Activated T-helper 2 cell treated with anti-CD3 and anti-CD28 coated beads, Interferon-gamma antibody, Interleukin-2, Interleukin-4, amounts not matched to agents 10 μg/mL and 5 μg/mL and 100 μg/mL, durations not matched to agents 14 hours and 24 hours and 36 hours (primary cell): ENCODE results near the gene DDX25. TPM values are rescaled to one million over a fixed set of nuclear protein-coding genes. Genes with fewer than 3 reads are reported as not detected.
"Not testable (repeated sequence)": the region's sequence is repeated elsewhere in the genome, so short reads cannot be mapped to it uniquely, and the experiment has no call there.

Source experiments
- DNase-seq: peaks from one replicate; pipeline ENCODE4 v3.0.0; 2021; ENCODE audit warnings: low spot score
- H3K27ac Mint-ChIP-seq: one replicate; pipeline ENCODE4 v1.8.0; 2021; ENCODE audit warnings: mixed read lengths
- H3K27me3 Mint-ChIP-seq: one replicate; pipeline ENCODE4 v1.8.0; 2021; ENCODE audit warnings: low read depth, mixed read lengths
- H3K36me3 Mint-ChIP-seq: one replicate; pipeline ENCODE4 v1.8.0; 2021; ENCODE audit warnings: low read depth, mixed read lengths
- H3K4me1 Mint-ChIP-seq: one replicate; pipeline ENCODE4 v1.8.0; 2021; ENCODE audit warnings: low read depth, mixed read lengths
- H3K4me3 Mint-ChIP-seq: one replicate; pipeline ENCODE4 v1.8.0; 2021; ENCODE audit warnings: low read depth, mild to moderate bottlenecking, moderate library complexity, mixed read lengths
- H3K9me3 Mint-ChIP-seq: one replicate; pipeline ENCODE4 v1.8.0; 2021; ENCODE audit warnings: mixed read lengths
- intact Hi-C: fragments of 100-400 bp; cut with micrococcal nuclease; formaldehyde crosslinking; loops from one replicate; pipeline ENCODE4 v1.15.1; 2023
- total RNA-seq: library from RNA; stranded (reverse); gene quantifications from 2 replicates; pipeline ENCODE4 v1.2.3, GENCODE V29; 2022

DDX25 gene
- not detected in 2 replicates for total RNA-seq

DNA sequence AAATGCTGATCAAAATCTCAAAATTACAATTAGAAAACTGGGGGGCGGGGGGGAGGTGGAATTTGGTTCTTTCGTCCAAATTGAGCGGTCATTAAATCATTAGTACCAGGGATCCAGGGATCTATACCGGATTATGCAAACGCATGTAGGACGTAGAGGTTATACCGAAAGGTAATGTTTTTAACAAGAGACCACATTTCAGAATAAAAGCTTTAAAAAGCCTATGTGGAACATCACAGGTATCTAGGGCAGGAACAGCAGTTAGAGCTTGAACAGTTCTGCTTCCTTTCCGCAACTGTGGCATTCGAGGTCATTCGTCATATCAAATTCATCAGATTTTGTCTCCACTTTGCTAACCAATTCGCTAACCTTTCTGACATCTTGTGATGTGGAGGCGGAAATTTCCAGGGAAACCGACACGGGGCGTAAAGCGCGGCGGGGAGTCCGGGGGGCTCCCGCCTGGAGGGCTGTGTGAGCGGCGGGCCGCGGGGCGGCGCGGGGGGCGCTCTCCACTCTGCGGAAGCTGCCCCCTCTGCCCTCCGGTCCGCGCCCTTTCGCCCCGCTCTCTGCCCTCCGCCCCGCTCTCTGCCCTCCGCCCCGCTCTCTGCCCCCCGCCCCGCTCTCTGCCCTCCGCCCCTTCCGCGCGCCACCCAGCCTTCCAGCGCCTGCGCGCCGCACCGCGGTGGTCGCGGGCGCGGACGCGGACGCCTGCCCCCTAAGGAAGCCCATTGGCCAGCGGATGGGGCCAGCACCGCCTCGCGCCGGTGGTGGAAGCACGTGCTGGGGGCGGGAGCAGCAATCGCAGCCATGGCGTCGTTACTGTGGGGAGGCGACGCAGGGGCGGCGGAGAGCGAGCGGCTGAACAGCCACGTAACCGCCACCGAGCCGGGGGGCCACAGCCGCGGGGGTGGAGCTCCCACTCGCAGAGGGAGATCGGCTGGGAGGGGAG, at the start of gene DDX25:
DDX25 (plus strand) TSS at position 798 of the 949 bp plus-strand sequence; CDS start at position 808, 10 bp downstream.
- Mint-ChIP-seq H3K27me3 (peaks cover 35% of the 10 kb centered on the region), H3K4me3 (peak within 1 kb of the TSS; percentile 94), H3K27ac (no peak within 1 kb of the TSS), H3K4me1 (peaks cover 29% of the 10 kb centered on the region), H3K36me3 (peaks cover 32% of the 10 kb centered on the region), H3K9me3 (no peaks in the 10 kb centered on the region)
- no peak for DNase-seq
- intact Hi-C loops = loop anchor here (1.0 to 5.0 kb wide), 5 partner anchors 10 to 363 kb away; partner anchors contain the start of genes FAM118B, FOXRED1, HYLS1 and RPUSD4

DNA sequence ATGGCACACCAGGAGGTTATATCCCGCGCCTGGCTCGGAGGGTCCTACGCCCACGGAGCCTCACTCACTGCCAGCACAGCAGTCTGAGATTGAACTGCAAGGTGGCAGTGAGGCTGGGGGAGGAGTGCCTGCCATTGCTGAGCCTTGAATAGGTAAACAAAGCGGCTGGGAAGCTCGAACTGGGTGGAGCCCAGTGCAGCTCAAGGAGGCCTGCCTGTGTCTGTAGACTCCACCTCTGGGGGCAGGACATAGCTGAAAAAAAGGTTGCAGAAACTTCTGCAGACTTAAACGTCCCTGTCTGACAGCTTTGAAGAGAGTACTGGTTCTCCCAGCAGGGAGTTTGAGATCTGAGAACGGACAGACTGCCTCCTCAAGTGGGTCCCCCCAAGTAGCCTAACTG, 46.6 kb upstream of the DDX25 start:
- Mint-ChIP-seq H3K9me3 (peaks cover 22% of the 10 kb centered on the region), H3K4me1 (peaks cover 11% of the 10 kb centered on the region)
- H3K4me3 Mint-ChIP-seq, DNase-seq, H3K27me3 Mint-ChIP-seq, H3K27ac Mint-ChIP-seq, H3K36me3 Mint-ChIP-seq, intact Hi-C loops: not testable (repeated sequence)

DNA sequence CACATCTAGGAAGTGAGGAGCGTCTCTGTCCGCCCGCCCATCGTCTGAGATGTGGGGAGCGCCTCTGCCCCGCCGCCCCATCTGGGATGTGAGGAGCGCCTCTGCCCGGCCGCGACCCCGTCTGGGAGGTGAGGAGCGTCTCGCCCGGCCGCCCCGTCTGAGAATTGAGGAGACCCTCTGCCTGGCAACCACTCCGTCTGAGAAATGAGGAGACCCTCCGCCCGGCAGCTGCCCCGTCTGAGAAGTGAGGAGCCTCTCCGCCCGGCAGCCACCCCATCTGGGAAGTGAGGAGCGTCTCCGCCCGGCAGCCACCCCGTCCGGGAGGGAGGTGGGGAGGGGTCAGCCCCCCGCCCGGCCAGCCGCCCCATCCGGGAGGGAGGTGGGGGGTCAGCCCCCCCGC, 41.5 kb upstream of the DDX25 start:
- H3K27ac Mint-ChIP-seq, H3K27me3 Mint-ChIP-seq, H3K9me3 Mint-ChIP-seq, H3K4me1 Mint-ChIP-seq, DNase-seq, intact Hi-C loops, H3K4me3 Mint-ChIP-seq, H3K36me3 Mint-ChIP-seq: not testable (repeated sequence)

DNA sequence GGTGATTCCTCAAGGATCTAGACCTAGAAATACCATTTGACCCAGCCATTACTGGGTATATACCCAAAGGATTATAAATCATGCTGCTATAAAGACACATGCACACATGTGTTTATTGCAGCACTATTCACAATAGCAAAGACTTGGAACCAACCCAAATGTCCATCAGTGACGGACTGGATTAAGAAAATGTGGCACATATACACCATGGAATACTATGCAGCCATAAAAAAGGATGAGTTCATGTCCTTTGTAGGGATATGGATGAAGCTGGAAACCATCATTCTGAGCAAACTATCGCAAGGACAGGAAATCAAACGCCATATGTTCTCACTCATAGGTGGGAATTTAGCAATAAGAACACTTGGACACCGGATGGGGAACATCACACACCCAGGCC, 39.0 kb upstream of the DDX25 start:
- H3K27ac Mint-ChIP-seq, intact Hi-C loops, DNase-seq, H3K36me3 Mint-ChIP-seq, H3K9me3 Mint-ChIP-seq, H3K27me3 Mint-ChIP-seq, H3K4me3 Mint-ChIP-seq, H3K4me1 Mint-ChIP-seq: not testable (repeated sequence)

DNA sequence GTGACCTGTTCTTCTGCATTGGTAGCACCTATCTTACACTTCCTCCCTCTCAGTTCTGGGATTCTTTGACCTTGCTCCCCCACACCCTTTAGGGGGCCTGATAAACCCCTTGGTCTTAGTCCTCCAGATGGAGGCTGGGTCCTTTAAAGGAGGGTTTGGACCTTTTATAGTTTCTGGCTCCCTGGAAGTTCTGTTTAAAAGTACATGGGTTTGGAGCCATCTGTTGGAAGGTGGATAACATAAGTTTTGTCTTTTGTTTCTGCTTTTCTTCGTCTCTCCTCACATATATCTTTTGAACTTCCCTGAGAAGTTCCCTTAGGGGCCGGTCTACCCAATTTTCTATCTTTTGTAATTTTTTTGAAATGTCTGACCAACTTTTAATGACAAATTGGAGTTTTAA, 34.8 kb upstream of the DDX25 start:
- intact Hi-C loops = no loop called here
- Mint-ChIP-seq H3K9me3 (no peaks in the 10 kb centered on the region), H3K27ac (no peak overlapping the region), H3K4me1 (no peaks in the 10 kb centered on the region), H3K36me3 (no peaks in the 10 kb centered on the region), H3K4me3 (no peak overlapping the region), H3K27me3 (peaks cover 3% of the 10 kb centered on the region)
- no peak for DNase-seq

DNA sequence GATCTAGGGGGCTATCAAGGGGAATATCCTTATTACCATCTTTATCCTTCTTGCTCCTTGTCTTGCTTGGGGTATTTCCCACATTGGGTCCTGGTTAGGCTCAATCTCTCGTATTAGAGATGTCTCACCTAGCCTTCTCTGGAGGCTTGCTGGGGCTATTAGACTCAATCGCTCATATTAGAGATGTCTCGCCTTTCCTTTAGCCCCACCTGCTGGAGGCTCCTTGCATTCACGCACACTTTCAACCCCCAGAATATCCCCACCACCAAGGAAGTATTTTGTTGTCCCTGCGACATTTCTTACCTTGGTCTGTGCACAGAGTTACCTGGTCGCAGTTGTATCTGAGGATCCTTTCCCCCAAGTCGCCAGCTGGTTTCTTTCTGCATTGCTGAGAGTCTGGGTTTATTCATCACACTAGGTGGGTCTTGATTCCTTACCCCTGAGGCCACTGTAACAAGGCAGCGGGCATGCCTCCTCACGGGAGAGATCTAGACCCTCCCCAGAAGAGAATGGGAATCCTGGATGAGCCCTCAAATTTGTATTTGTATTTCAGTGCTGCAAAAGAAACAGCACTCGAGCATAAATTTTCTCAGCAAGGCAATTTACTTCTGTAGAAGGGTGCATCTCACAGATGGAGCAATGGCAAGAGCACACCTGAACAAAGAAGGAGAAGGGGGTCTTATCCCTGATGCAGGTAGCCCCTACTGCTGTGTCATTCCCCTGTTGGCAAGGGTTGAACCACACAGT, 32.7 kb upstream of the DDX25 start:
- no peaks in the 10 kb centered on the region for H3K36me3 Mint-ChIP-seq
- H3K9me3 Mint-ChIP-seq = no peaks in the 10 kb centered on the region
- H3K4me1 Mint-ChIP-seq = no peaks in the 10 kb centered on the region
- no peak overlapping the region for H3K4me3 Mint-ChIP-seq
- H3K27ac Mint-ChIP-seq = no peak overlapping the region
- no peak for DNase-seq
- intact Hi-C loops = loop anchor here (5.0 to 10.0 kb wide), 2 partner anchors 244 to 447 kb away; partner anchors contain the start of gene CHEK1
- peaks cover 3% of the 10 kb centered on the region for H3K27me3 Mint-ChIP-seq

DNA sequence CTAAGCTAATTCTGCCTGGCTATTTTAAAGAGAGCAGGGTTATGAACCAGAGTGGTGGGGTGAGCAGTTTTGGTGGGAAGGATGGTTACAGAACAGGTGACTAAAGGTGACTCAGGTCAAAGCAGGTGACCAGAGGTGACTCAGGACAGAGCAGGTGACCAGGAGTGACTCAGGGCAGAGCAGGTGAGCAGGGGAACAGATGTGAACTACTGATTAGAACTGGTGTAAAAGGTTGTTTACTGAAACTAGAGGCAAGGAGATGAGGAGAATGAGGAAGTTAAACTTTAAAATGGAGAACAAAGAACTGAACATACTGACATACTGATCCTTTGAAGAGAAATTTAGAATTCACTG, 32.2 kb upstream of the DDX25 start:
- Mint-ChIP-seq H3K4me3 (no peak overlapping the region), H3K4me1 (no peaks in the 10 kb centered on the region), H3K27me3 (peaks cover 3% of the 10 kb centered on the region), H3K36me3 (no peaks in the 10 kb centered on the region), H3K27ac (no peak overlapping the region), H3K9me3 (no peaks in the 10 kb centered on the region)
- no peak for DNase-seq
- intact Hi-C loops = loop anchor here (5.0 to 10.0 kb wide), 2 partner anchors 245 to 447 kb away; partner anchors contain the start of gene CHEK1

DNA sequence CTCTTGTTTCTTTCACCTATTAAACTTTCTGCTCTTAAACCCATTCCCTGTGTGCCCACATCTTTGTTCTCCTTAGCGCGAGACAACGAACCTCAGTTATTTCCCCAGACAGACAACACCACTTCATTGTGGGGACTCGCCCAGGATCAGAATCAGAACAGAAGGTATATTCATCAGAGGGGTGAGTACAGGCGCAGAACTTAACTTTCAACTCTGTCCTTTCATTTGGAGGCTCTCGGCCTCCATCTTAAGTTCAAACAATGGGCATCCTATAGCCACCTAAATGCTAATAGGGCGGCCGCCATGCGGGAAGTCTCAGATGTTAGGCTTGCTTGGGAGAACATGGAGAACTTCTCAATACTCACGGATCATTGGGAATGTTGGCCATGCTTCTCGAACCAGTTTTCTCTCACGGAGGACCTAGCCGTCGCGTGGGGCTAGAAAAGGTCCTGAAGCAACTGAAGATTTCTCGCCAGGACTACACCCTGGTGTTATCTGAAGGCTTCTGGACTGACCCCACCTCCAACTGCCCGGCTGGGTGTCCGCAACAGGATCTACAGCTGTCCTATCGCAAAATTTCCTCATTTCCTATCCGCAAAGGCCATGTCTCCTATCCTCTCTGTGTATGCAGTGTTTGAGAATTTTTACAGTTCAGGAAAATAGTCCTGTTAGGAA, 30.3 kb upstream of the DDX25 start:
- Mint-ChIP-seq H3K4me3 (no peak overlapping the region), H3K27me3 (peaks cover 6% of the 10 kb centered on the region), H3K9me3 (no peaks in the 10 kb centered on the region), H3K4me1 (peaks cover 1% of the 10 kb centered on the region), H3K36me3 (no peaks in the 10 kb centered on the region), H3K27ac (no peak overlapping the region)
- no peak for DNase-seq
- intact Hi-C loops = loop anchor here (5.0 to 10.0 kb wide), 2 partner anchors 247 to 449 kb away; partner anchors contain the start of gene CHEK1

DNA sequence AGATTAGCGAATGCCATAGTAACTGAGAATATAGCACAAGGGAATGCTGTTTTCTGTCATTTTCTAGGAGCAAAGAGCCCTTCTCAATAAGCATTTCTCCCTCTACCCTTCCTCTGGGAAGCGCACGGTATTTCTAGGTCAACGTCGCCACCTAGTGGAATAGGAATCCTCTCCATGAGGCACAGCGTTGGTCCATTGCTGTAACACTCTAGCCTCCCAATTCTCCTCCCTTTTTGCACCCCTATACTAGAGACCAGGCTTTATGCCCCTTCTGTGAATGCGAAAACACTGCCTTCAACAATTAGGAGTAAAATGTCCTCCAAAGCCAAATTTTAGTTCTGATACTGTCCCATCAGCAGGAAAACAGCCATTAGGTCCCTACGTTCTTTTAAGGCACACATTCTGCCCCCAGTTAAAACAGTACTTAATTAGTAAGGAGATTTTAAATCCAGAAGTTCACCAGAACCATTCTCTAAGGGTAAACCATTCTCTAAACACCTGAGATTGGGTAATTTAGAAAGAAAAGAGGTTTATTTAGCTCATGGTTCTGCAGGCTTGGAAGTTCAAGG, 29.7 kb upstream of the DDX25 start:
- H3K9me3 Mint-ChIP-seq = no peaks in the 10 kb centered on the region

DNA sequence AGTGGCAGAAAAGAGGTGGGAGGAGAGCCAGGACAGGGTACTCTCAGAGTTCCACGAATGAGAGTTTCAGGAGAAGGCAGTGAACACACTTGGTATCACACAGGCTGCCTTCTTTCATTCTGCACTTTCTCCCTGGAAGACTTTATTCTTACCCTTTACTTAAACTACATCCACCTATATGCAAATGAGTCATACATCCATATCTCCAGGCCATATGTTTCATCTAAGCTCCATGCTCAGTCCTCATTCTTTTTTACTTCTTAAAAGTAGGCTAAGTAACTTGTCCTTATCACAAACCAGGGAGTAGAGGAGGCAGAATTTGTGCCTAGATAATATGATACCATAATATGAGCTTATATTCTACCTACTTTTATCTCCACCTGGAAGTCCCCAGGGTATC, 23.0 kb upstream of the DDX25 start:
- DNase-seq = no peak
- Mint-ChIP-seq H3K27me3 (peaks cover 12% of the 10 kb centered on the region), H3K36me3 (no peaks in the 10 kb centered on the region), H3K4me3 (no peak overlapping the region), H3K9me3 (no peaks in the 10 kb centered on the region), H3K4me1 (peaks cover 8% of the 10 kb centered on the region), H3K27ac (no peak overlapping the region)
- intact Hi-C loops = loop anchor here (10.0 kb wide), 1 partner anchor 1136 kb away; no protein-coding TSS in a partner anchor

More for the DNA sequence above, 29.7 kb upstream of the DDX25 start:
- no peaks in the 10 kb centered on the region for H3K36me3 Mint-ChIP-seq
- peaks cover 6% of the 10 kb centered on the region for H3K27me3 Mint-ChIP-seq
- no peak for DNase-seq
- intact Hi-C loops = loop anchor here (5.0 to 10.0 kb wide), 2 partner anchors 247 to 450 kb away; partner anchors contain the start of gene CHEK1
- H3K27ac Mint-ChIP-seq = no peak overlapping the region
- peaks cover 1% of the 10 kb centered on the region for H3K4me1 Mint-ChIP-seq
- no peak overlapping the region for H3K4me3 Mint-ChIP-seq

DNA sequence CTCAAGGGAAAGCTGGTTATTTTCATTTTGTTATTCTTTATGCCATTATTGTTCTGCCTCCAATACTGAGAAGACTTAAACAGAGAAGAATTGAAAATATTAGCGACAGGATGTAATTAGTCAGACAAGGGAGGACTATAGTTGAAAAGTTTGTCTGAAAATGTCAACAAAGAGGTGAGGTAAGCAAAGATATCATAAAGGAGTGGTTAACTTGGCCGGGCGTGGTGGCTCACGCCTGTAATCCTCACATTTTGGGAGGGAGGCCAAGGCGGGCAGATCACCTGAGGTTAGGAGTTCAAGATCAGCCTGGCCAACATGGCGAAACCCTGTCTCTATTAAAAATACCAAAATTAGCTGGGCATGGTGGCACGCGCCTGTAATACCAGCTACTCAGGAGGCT, 20.9 kb upstream of the DDX25 start:
- DNase-seq = no peak
- Mint-ChIP-seq H3K27ac (no peak overlapping the region), H3K9me3 (no peaks in the 10 kb centered on the region), H3K27me3 (peaks cover 11% of the 10 kb centered on the region), H3K4me1 (peaks cover 19% of the 10 kb centered on the region), H3K36me3 (peaks cover 3% of the 10 kb centered on the region), H3K4me3 (no peak overlapping the region)
- intact Hi-C loops = loop anchor here (10.0 kb wide), 1 partner anchor 1139 kb away; no protein-coding TSS in a partner anchor

DNA sequence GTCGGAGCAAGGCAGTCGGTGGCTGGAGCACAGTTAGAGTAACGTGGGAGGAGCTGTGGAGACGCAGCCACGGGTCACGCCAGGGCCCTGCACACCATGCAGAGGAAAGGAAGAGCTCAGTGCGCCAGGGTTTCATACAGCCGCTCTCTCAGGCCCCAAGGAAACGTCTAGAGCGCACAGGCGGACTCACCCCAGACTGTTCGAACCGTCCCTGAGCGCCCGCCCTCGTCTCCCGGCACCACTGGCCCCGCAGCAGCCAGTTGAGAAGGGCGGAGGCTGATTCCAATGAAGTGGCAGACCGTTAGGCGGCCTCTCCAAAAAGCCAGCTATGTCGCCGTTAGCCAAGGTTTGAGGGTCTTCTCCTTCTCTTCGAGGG, 17.3 kb upstream of the DDX25 start:
- Mint-ChIP-seq H3K27ac (peak overlapping the region; percentile 98), H3K4me1 (peaks cover 36% of the 10 kb centered on the region), H3K27me3 (peaks cover 2% of the 10 kb centered on the region), H3K4me3 (peak overlapping the region; percentile 86), H3K36me3 (peaks cover 23% of the 10 kb centered on the region), H3K9me3 (no peaks in the 10 kb centered on the region)
- DNase-seq = no peak
- intact Hi-C loops = loop anchor here (1.0 to 10.0 kb wide), 6 partner anchors 16 to 1142 kb away; partner anchors contain the start of genes CHEK1, EI24, PUS3 and STT3A
